HL-60 (cell line): ENCODE measurements around the gene SRRM5.

Source experiments
- DNase-seq, 2 experiments: peaks; one replicate each; pipeline ENCODE4 v3.0.0-alpha.2; 2010 to 2020; ENCODE audit warnings: low read depth in 1 of 2, low spot score in 1 of 2
- H3K27ac ChIP-seq: fragments of 250-450 bp; sonication (Bioruptor Pico); replicated peaks from 2 replicates; pipeline ENCODE4 v1.5.1; 2020; ENCODE audit warnings: mild to moderate bottlenecking, moderate library complexity
- H3K27me3 ChIP-seq: fragments of 250-450 bp; sonication (Bioruptor Pico); 2 replicates; pipeline ENCODE4 v1.5.1; 2021; ENCODE audit warnings: mild to moderate bottlenecking, moderate library complexity; ENCODE audit not compliant: insufficient read depth, poor library complexity, severe bottlenecking
- H3K4me3 ChIP-seq: replicated peaks from 2 replicates; pipeline ENCODE4 v1.5.1; 2011; ENCODE audit warnings: mild to moderate bottlenecking, control low read depth, low read length; ENCODE audit not compliant: insufficient read depth
- GABPA ChIP-seq: IDR thresholded peaks from 2 replicates; pipeline ENCODE4 v1.6.1; 2012; ENCODE audit warnings: low read depth
- POLR2AphosphoS5 ChIP-seq: IDR thresholded peaks from 2 replicates; pipeline ENCODE4 v1.6.1; 2012; ENCODE audit warnings: low read depth
- SPI1 ChIP-seq: IDR thresholded peaks from 2 replicates; pipeline ENCODE4 v1.6.1; 2012; ENCODE audit warnings: low read depth, mild to moderate bottlenecking, borderline replicate concordance
- TF ChIP-seq, protein P1 (sequence below): IDR thresholded peaks from one replicate; pipeline ENCODE4 v1.5.1; 2011; ENCODE audit warnings: low read length, control low read depth, inconsistent platforms; ENCODE audit not compliant: insufficient read depth
- TF ChIP-seq, protein P2 (sequence below): IDR thresholded peaks from 2 replicates; pipeline ENCODE4 v1.6.1; 2012; ENCODE audit warnings: low read depth; ENCODE audit not compliant: insufficient replicate concordance

The SRRM5 gene

DNA sequence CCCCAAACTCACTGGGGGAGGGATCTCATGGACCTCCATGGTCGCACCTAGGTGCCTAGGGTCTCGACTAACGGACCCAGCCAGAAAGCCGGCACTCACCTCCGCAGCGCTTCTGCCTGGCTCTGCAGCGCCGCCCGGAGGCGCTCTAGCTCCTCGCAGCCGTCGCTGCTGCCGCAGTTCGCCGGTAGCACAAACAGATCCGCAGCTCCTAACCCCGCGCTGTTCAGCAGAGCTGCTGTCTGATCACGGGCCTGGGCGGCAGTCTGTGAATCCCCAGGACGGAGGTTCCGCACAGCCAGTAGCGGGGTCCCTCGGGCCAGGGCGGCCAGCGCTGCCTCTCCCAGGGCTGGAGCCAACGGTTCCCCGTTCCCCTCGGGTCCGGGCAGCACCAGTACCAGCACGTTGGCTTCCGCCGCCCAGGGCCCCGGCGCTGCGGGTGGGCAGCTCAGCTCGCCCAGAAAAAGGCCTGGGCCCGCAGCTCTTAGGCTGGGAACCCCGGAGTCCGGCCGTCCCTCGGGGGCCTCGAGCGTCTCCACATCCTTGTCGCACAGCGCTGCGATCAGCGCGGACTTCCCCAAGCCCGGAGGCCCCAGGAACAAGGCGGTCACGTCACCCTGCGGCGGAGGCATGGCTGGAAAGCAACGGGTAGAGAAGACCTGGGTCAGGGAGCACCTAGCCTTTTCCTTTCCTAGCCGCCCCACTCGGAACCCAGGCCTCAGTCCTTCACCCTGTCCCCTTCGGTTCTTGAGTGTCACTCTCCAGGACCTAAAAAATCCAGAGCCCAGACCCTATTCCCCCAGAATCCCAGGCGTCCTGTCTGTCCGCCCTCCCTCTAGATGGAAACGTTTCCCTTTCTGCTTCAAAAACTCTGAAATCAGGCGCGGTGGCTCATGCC, 16.9 kb upstream of the SRRM5 start:
- peak; percentile 61 to 74 for DNase-seq
- Histone ChIP-seq H3K27ac (peak overlapping the region; percentile 83), H3K4me3 (peak overlapping the region; percentile 77), H3K27me3 (no peaks in the 10 kb centered on the region)
- TF ChIP-seq, protein P1, sequence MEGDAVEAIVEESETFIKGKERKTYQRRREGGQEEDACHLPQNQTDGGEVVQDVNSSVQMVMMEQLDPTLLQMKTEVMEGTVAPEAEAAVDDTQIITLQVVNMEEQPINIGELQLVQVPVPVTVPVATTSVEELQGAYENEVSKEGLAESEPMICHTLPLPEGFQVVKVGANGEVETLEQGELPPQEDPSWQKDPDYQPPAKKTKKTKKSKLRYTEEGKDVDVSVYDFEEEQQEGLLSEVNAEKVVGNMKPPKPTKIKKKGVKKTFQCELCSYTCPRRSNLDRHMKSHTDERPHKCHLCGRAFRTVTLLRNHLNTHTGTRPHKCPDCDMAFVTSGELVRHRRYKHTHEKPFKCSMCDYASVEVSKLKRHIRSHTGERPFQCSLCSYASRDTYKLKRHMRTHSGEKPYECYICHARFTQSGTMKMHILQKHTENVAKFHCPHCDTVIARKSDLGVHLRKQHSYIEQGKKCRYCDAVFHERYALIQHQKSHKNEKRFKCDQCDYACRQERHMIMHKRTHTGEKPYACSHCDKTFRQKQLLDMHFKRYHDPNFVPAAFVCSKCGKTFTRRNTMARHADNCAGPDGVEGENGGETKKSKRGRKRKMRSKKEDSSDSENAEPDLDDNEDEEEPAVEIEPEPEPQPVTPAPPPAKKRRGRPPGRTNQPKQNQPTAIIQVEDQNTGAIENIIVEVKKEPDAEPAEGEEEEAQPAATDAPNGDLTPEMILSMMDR, result peak; percentile 95
- no peak; the same call in 1 of the 2 replicates for TF ChIP-seq POLR2AphosphoS5
- TF ChIP-seq SPI1, result no peak

DNA sequence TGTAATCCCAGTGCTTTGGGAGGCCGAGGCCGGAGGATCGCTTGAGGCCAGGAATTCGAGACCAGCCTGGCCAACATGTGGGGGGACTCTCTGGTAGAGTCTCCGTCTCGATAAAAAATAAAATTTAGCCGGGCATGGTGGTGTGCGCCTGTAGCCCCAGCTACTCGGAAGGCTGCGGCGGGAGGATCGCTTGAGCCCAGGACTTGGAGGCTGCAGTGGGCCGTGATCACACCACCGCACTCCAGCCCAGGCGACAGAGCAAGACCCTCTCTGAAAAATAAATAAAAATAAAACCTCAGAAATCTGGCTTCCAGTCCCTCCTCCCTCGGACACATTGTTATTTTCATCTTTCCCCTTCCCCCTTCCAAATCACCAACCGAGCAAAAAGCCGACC, 16.3 kb upstream of the SRRM5 start:
- Histone ChIP-seq H3K4me3 (peak overlapping the region; percentile 77), H3K27ac (peak overlapping the region; percentile 83), H3K27me3 (no peaks in the 10 kb centered on the region)
- no peak for DNase-seq
- no peak for TF ChIP-seq SPI1
- TF ChIP-seq, protein P2, sequence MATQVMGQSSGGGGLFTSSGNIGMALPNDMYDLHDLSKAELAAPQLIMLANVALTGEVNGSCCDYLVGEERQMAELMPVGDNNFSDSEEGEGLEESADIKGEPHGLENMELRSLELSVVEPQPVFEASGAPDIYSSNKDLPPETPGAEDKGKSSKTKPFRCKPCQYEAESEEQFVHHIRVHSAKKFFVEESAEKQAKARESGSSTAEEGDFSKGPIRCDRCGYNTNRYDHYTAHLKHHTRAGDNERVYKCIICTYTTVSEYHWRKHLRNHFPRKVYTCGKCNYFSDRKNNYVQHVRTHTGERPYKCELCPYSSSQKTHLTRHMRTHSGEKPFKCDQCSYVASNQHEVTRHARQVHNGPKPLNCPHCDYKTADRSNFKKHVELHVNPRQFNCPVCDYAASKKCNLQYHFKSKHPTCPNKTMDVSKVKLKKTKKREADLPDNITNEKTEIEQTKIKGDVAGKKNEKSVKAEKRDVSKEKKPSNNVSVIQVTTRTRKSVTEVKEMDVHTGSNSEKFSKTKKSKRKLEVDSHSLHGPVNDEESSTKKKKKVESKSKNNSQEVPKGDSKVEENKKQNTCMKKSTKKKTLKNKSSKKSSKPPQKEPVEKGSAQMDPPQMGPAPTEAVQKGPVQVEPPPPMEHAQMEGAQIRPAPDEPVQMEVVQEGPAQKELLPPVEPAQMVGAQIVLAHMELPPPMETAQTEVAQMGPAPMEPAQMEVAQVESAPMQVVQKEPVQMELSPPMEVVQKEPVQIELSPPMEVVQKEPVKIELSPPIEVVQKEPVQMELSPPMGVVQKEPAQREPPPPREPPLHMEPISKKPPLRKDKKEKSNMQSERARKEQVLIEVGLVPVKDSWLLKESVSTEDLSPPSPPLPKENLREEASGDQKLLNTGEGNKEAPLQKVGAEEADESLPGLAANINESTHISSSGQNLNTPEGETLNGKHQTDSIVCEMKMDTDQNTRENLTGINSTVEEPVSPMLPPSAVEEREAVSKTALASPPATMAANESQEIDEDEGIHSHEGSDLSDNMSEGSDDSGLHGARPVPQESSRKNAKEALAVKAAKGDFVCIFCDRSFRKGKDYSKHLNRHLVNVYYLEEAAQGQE, result no peak
- TF ChIP-seq POLR2AphosphoS5, result no peak
- no peak for TF ChIP-seq GABPA
- TF ChIP-seq, protein P1, result no peak

DNA sequence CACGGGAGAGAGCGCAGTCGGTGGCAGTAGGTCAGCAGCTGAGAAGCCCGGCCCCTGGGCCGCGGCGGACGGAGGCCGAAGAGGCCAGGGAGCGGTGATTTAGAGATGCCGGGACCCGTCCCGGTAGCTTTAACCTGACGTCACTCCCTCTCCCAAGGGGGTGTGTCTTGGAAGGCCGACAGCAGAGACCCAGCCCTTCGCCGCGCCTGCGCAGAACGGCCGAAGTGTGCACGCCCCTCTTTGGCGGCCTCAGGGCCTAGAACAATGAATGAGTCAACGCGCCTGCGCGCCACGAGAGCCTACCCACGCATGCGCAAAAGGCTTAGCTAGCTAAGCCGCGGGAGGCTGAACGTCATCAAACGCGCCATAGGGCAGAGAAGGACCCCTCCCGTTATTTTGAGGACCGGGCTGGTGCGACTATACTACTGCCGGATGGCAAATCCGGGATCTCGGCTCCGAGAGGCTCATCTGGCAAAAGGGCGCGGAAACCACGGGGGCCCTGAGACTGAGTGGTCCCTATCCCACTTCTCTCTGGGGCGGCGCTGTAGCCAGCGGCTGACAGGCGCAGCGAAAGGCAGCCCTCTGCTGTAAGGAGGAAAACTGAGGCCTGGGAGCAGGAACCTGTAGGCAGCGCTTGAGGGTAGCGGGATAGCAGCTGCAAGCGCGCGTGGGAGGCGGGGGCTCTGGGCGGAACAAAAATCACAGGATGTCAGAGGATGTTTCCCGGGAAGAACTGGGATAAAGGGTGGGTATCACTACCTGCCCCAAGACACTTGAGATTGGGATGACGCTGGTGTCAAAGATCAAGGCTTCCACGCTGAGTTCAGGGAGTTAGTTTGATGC, 15.7 kb upstream of the SRRM5 start, which contains the start of the genes IRGQ and ZNF576:
IRGQ (minus strand) TSS at position 136 of the 843 bp plus-strand sequence. CDS start 796 bp downstream, outside the sequence.
ZNF576 (plus strand) TSS at position 597 of the 843 bp plus-strand sequence. CDS start 514 bp downstream, outside the sequence.
- no peaks in the 10 kb centered on the region for H3K27me3 ChIP-seq
- TF ChIP-seq POLR2AphosphoS5, result peak; percentile 69
- peak; percentile 1; the same call in 1 of the 2 replicates for TF ChIP-seq SPI1
- TF ChIP-seq, protein P1, result no peak
- peak within 1 kb of the TSS; percentile 77 for H3K4me3 ChIP-seq
- H3K27ac ChIP-seq, result peak within 1 kb of the TSS; percentile 100
- peak; percentile 98 to 100 for DNase-seq

DNA sequence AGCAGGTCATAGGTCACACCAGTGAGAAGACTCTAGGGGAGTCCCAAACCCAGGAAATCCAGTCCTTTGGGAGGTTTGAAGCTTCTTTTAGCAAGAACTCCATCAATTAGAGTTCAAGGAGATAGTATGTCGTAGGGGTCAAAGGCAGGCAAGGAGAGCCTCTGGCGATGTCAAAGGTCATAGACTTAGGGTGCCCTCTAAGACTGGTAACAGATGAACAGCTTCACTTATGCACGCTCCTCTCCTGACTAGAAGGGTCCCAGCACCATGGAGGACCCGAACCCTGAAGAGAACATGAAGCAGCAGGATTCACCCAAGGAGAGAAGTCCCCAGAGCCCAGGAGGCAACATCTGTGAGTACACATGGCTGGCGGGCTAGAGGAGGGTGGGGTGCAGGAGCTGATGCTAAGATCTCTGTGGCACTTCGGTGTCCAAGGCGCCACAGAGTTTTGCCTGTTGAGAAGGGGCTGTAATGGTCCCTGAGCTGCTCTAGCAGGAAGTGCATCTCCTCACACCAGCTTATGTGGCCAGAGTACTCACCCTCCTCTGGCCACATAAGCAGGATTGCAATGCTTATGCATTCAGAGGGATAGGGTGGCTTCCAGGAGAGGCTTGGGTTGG, 14.9 kb upstream of the SRRM5 start:
- Histone ChIP-seq H3K27me3 (no peaks in the 10 kb centered on the region), H3K27ac (peak overlapping the region; percentile 100), H3K4me3 (peak overlapping the region; percentile 58)
- TF ChIP-seq SPI1 (no peak), POLR2AphosphoS5 (no peak; the same call in 1 of the 2 replicates), GABPA (no peak)
- TF ChIP-seq, protein P2, result no peak
- TF ChIP-seq, protein P1, result no peak
- DNase-seq, result peak in 1 of 2 experiments; percentile 5
